Subcutaneous adipose tissue (tissue), 4 donors: ENCODE data around the gene ENPP6. TPM values are rescaled to one million over a fixed set of nuclear protein-coding genes. Genes with fewer than 3 reads are reported as not detected.

Experiments
- total RNA-seq, 4 donors: library from RNA; depleted of rRNA; stranded (reverse); fragments of >200 nt; gene quantifications; one replicate each; pipeline ENCODE4 v1.1.0, GENCODE V29; 2016
- TF ChIP-seq, protein P1 (sequence below): fragments of 450-650 bp; IDR thresholded peaks from one replicate; pipeline ENCODE4 v1.5.1; 2016; ENCODE audit warnings: low read depth, mild to moderate bottlenecking, control low read depth, antibody characterized with exemption, moderate library complexity

The ENPP6 gene
- total RNA-seq, 4 donors from 2014 or later: 0.17 TPM; not detected in 3

DNA sequence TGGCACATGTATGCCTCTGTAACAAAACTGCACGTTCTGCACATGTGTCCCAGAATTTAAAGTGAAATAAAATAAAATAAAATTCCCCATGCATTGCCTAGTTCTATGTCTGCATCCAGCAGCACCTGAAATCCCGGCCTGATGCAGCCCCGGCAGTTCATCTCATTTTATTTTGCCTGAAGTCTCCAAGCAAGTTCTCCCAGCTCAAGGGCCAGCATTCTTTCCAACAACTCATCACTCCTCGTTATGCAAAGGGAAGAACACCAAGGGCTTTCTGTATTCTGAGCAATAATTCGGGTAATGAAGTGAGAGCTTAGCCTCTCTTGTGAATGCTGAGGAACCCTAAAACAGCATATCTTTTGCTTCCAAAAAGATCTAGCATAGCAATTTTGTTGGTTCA lies 2.7 kb downstream of the ENPP6 start:
- TF ChIP-seq, protein P1, sequence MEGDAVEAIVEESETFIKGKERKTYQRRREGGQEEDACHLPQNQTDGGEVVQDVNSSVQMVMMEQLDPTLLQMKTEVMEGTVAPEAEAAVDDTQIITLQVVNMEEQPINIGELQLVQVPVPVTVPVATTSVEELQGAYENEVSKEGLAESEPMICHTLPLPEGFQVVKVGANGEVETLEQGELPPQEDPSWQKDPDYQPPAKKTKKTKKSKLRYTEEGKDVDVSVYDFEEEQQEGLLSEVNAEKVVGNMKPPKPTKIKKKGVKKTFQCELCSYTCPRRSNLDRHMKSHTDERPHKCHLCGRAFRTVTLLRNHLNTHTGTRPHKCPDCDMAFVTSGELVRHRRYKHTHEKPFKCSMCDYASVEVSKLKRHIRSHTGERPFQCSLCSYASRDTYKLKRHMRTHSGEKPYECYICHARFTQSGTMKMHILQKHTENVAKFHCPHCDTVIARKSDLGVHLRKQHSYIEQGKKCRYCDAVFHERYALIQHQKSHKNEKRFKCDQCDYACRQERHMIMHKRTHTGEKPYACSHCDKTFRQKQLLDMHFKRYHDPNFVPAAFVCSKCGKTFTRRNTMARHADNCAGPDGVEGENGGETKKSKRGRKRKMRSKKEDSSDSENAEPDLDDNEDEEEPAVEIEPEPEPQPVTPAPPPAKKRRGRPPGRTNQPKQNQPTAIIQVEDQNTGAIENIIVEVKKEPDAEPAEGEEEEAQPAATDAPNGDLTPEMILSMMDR: no peak

GRCh38 chr4:184205243-184205642 lies 12.4 kb downstream of the ENPP6 start:
- TF ChIP-seq, protein P1: no peak

- TF ChIP-seq, protein P1: no peak
Measured at GRCh38 chr4:184203300-184203699, 14.4 kb downstream of the ENPP6 start.

DNA sequence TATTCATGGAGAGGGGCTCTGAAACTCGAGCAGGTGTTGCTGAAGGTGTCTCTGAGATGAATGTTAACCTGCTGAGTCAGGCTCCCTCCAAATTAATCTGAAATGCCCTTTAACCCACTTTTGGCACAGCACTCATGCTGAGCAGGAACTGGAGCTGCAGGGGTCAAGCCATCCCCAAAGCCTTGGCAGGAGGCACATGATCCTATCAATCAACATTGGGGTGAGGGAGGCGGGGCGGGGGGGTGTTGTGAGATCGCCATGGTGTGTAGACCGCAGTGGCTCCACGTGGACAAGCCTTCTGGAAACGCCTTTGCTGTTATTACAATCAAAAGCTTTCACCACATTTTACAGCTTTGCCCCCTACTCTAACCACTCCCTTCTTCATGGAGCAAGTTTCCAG lies 16.5 kb downstream of the ENPP6 start:
- TF ChIP-seq, protein P1: no peak

DNA sequence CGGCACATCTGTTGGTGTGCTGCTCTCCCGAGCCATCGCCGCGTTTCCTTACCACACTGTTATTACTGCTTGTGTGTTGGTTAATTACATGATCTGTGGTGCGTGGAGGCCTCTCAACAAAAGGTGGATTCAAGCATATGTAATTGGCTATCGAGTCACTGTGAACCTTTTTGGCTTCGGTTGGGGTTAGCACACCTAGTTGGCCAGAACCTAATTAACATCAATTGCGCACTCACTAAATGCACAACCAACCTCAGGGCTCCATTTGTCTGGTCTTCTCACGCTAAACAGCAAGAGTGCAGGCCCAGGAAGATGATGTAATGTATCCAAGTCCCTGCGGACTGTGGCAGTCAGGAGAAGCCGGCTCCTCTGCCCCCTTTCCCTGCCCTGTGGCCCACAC lies 17.4 kb downstream of the ENPP6 start:
- TF ChIP-seq, protein P1: no peak

DNA sequence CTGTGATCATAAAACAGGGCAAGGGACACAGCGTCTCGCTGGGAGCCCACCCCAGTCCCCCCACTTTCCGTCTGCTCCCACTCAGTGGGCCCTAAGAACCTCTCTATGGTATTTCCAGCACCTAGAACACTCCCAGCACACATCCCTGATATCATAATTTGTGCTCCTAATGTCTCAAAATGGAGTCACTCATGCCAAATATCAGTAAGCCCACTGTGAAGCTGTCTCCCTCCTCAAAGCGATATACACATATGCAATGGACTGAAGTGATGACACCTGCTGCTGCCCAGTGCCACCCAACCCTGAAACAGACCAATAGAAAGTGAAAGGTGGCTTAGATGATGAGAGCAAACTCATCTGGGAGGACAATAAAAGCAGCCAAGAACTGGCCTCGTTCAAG lies 17.9 kb downstream of the ENPP6 start:
- TF ChIP-seq, protein P1: no peak

GRCh38 chr4:184198190-184198589 lies 19.5 kb downstream of the ENPP6 start:
- TF ChIP-seq, protein P1: no peak
